Stimulated activated CD8-positive, alpha-beta memory T cell treated with anti-CD3 and anti-CD28 coated beads, Interleukin-15, amount 100 ng/mL, for 48 hours (primary cell): ENCODE results near the gene RAB7B.

Experiments used
- DNase-seq, 2 donors: peaks; one replicate each; pipeline ENCODE4 v3.0.0-alpha.2; 2020; ENCODE audit warnings: low read depth in 2 of 2

Gene RAB7B

DNA sequence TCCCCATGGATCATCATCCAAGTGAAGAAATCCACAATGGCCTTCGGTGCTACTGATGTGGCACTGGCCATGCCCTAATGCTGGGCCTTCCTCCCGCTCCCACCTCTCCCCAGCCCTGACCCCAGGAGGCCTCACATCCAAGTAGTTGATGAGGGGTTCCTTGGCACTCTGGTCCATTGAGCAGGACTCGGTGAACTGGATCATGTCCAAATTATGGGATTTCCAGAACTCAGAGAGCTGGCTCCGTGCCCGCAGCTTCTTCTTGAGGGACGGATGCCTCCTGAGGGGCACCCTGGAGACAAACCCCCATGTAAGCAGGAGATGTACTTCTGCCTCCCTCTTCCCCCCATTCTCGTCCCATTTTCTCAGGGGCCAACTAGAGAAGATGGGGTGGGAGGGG is 19.6 kb upstream of the RAB7B start:
- DNase-seq, result no peak

- no peak for DNase-seq
These were observed 18.6 kb upstream of the RAB7B start for GRCh38 chr1:206021626-206022365.

- DNase-seq, result no peak
These were observed 17.9 kb upstream of the RAB7B start for GRCh38 chr1:206021008-206021625.

DNA sequence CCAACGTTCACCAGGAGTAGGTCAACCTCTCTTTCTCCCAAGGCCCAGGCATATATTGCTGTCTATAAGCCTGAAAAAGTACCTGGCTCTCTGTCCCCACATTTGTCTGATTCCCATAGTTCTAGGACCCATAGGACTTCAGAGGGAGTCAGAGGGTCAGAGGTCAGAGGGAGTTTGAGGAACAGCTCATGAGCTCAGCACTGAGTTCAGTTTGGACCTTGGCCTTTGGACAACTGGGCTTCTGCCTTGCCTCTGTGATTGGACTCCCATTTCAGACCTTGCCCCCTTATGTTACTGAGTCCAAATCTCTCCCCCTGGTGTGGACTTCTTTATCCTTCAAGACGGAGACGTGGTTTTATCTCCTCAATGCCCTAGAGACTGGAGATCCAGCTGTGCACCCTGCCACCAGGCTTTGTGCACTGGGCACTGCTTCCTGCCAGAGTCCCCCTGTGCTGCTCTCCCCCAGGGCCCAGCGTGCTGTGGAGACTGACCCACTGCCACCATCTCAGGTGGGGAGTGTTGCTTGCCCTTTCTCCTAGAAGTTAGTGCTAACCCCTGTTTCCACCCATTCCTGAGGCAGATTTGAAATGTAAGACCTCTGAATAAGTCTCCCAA is 17.3 kb upstream of the RAB7B start:
- DNase-seq, result no peak

DNA sequence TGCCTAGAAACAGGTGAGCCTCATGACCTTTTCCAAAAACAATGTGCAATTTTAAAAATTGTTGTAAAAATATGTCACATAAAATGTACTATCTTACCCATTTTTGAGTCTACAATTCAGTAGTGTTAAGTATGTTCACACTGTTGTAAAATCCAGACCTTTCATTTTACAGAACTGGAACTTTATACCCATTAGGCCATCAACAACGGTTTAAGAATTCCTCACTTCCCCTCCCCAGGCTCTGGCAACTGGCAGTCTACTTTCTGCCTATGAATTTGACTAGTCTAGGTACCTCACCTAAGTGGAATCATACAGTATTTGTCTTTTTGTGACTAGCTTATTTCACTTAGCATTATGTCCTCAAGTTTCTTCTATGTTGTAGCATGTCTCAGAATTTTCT is 11.9 kb upstream of the RAB7B start:
- no peak for DNase-seq

DNA sequence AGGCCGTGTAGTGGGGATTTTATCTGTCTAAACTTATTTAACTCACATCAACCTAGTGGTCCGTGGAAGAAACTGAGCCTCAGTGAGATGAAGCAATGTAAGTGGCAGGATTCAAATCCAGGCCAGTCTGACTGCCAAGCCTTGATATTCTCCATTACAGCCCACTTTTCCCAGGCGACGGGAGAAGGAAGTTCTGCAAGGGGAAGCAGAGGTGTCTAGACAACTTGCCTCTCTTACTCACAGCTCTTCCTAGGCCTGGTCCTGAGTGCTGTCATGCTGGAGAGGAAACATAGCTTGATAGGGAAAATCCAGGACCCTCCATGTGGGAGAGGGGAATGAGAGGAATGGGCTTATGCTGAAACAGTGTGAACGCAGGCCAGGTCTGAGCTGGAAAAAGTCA is 11.4 kb upstream of the RAB7B start:
- no peak for DNase-seq

DNA sequence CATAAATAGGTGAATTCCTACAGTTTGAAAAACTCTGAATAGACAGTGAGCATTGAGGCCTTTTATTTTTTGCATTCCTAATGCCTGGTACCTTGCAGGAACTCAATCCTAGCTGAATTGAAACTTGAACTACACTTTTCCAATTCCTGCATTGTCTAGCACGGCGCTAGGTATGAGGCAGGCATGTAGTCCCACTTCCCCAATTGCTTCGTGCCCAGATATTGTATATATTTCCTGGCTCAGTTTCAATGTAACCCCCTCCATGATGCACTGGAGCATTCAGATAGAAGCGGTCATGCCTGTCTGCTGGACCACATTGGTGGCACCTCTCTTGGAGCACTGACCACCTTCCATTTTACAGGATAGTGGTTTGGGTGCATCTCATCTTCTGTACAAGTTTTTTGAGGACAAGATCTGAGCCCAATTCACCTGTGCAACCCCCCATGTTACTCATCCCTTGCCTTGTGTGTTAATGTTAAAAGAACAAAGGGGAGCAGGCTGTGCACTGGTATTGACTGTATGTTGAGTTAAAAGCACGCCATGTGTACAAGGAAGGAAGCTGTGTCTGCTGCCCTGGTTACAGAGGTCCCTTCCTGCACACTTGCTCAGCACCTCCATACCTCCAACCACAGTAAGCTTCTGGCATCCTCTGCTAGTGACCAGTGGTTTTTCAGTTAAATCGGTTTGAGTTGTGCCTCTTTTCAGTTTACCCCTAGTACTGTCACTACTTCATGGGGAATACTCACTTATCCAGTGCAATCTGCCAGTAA is 10.0 kb upstream of the RAB7B start:
- DNase-seq, result no peak

DNA sequence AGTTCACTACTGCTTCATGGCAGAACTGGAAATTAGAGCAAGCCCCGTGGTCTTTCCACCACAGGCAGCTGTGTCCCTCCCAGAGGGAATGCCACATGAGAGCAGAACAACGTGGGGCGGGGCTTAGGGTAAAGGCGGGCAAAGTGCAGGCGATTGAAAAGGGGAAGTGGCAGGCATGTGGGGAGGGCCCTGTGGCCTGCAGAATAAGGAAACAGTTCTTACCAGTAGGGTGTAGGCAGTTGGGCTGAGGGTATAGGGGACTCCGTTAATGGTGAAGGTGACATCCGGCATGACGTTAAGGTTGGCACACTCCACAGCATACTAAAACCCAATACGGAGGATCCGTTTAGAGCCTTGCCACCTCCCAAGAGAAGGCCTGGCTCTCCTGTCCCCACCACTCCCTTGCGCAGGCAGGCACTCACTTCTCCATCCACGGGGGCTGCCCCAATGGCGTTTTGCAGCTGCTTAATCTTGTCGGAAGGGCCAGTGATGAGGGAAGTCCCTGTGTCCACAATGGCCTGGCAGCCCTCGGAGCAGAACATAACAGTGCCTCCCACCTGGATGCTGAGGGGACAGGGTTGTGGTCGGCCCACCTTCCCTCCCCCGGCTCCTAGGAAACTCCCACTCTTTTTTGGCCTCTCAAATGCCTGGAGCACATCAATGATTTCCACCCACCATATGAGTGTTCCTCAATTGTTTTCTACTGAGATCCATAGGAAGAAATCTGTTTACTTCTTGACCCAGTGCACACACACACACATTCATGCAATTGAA is 9.1 kb upstream of the RAB7B start:
- DNase-seq, result no peak

- peak; percentile 17 to 21 for DNase-seq
These were observed 7.9 kb upstream of the RAB7B start for GRCh38 chr1:206011057-206011456.

DNA sequence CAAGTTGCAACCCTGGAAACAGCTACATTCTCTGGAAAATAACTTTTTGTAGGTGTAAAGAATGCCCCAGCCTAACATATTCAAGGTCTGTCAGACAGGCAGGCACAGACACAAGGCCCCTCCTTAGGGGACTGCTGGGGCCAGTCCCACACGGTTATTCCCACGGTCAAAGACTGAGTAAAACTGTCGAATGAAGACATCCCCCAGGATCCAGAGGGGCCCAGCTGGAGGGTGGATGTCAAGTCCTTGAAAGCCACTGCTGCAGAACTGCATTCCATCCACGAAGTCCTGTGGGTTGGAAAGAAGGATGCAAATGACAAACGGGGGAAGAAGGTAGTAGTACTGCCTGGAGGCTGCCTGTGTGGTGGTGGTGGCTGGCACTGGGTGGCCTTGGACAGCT is 6.9 kb upstream of the RAB7B start:
- DNase-seq, result no peak

GRCh38 chr1:206006946-206007345 is 3.8 kb upstream of the RAB7B start:
- no peak for DNase-seq

GRCh38 chr1:206005778-206006180 is 2.6 kb upstream of the RAB7B start:
- no peak for DNase-seq

DNA sequence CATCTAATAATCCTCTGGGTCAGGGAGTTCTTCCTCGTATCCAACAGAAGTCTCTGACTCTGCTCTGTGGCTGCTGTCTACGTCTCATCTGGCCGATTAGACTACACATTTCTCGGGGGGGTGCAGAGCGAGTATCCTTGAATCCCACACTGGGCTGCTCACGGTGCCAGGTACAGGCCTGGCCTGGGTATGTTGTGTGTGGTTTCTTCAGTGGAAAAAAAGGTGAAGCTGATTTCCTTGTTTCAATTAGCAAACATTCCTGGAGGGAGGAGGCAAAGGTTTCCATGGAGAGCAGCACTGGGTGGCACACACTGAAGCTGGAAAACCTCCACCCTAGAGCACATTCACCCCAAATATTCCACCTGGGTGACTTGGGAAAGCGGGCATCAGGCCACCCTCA is 2.0 kb upstream of the RAB7B start:
- no peak for DNase-seq

DNA sequence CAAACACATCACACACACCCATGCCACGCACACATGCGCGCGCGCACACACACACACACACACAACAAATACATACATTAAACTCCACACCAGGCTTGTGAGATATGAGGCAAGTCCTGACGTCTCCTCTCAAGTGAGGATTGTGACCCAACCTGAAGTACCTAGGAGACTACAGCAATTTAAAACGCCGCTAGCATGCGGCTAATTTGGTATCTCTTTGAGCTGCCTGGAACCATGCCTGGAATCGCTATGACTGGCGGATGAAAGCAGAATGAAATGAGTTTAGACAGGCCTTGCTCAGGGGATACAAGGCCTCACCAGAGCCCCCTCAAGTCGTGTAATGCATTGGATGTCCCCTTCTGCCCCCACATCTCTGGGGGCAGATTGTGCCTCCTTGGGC is 1.6 kb upstream of the RAB7B start:
- DNase-seq, result no peak

DNA sequence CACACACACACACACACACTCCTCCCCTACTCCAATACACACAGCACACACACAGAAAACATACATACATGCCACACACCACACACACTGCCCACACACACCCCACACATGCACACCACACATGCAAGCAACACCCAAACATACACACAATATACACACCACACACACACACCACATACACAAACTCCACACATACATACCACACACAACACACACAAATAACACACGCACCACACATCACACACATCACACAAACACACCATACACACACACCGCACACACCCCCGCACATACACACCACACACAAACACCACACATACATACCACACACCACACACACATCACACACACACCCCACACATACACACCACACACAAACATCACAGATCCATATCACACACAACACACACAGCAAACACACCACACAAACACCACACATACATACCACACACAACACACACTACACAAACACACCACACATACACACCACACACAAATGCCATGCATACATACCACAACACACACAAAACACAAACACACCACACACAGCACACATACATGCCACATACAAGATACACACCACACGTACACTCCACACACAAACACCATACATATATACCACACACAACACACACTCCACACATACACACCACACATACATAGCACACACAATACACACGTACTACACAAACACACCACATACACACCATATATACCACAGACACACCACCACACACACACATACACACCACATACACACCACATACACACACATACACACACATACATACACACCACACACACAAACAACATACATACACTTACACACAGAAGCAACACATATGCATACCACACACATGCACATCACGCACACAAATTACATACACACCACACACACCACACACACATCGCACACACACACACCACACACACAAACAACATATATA is 932 bp upstream of the RAB7B start:
- DNase-seq, result no peak

GRCh38 chr1:206002160-206002559 is 1.0 kb downstream of the RAB7B start:
- DNase-seq, result no peak

- peak in 1 of 2 donors; percentile 22 for DNase-seq
These were observed 1.7 kb downstream of the RAB7B start for GRCh38 chr1:206001476-206001888.

DNA sequence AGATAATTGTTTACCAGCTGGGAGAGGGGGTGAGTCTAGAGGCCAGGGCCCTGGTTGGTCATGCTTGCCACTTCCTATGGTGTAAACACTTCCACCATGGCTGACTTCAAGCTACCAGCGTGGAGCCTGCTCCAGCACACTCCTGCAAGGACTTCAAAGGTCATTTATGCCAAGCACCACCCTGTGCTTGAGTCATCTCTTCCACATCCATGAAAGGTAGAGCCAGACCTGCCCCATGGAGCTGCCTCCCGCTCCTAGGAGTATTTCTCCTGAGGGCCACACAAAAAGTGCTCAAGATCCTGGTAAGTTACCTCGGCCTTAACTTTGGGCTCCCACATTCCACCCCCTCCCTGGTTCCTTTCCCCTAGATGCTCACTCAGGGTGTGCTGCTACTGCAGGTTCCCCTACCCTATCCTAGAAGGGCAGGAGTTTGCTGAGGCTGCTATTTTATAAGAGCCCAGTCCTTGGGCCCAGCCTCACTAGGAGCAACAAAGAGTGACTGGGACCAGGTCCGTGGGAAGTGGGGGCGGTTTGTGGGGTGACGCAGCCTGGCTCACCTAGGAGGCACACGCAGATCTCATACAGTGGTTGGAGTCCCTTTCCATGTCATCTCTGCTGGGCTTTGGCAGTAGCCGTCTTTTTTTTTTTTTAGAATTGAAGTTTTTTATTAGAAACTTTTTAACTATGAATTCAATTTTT is 2.4 kb downstream of the RAB7B start:
- DNase-seq, result peak in 1 of 2 donors; percentile 32

DNA sequence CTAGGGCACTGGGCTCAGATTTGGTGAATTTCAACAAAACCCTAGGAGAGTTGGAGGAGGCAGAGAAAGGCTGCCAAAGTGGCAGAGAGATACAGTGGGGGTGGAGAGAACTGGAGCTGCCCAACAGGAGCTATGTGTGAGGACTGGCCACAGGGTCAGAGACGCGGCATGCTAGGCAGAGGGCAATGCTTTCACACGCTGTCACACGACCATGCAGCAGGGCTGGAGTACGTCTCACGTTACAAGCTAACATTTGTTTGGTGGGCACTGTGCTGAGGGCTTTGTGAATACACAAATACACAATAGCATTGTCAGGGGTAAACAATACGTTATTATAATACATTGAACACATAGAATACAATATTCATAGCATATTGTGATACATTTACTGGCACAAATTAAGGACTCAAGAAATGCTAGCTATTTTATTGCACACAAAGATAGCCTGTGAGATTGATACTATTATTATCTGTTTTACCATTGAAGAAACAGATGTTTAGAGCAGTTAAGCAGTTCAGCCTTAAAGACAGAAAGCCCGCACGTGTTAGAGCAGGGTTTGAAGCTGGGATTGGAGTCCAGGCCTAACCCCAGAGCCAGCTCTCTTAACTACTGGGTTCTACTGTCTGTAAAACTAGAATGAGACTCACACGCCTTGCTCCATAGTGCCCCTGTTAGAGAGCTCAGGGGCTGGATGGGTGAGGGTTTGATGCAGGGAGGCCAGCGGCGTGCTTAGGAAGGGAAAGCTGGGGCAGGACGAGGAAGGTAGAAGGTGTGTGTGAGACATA is 4.5 kb downstream of the RAB7B start:
- no peak for DNase-seq
